Fibroblast of lung (primary cell): Measurements from ENCODE around the gene ENTHD1.

Source experiments
- CTCF ChIP-seq, 2 donors: IDR thresholded peaks in 1 of 2; conservative IDR thresholded peaks in 1 of 2; 1 replicate in 1 of 2; 2 replicates in 1 of 2; pipeline ENCODE4 v1.5.1; 2011 to 2012; ENCODE audit warnings: low read length in 2 of 2, control low read depth in 1 of 2, inconsistent platforms in 1 of 2, low read depth in 1 of 2, mild to moderate bottlenecking in 1 of 2
- EZH2 ChIP-seq: IDR thresholded peaks from 2 replicates; pipeline ENCODE4 v1.5.1; 2012; ENCODE audit warnings: low read length, control low read depth, mild to moderate bottlenecking; ENCODE audit errors: missing control alignments

- TF ChIP-seq EZH2, result no peak
- TF ChIP-seq CTCF (conservative IDR thresholded peaks at IDR 0.05 in 1 of 2, IDR thresholded peaks at IDR 0.05 in 1 of 2; ENCODE audit: low read depth in 1 of 2, low read length in 2 of 2), result no peak
Measured at GRCh38 chr22:39731481-39731880, 162.1 kb downstream of the ENTHD1 start.
